Stimulated activated CD8-positive, alpha-beta memory T cell treated with anti-CD3 and anti-CD28 coated beads, Interleukin-15, amount 100 ng/mL, for 4 hours (primary cell): ENCODE measurements around the gene BLOC1S3.

Experiments
- DNase-seq, 2 donors: peaks; one replicate each; pipeline ENCODE4 v3.0.0-alpha.2; 2020; ENCODE audit warnings: low read depth in 2 of 2

The BLOC1S3 gene

DNA sequence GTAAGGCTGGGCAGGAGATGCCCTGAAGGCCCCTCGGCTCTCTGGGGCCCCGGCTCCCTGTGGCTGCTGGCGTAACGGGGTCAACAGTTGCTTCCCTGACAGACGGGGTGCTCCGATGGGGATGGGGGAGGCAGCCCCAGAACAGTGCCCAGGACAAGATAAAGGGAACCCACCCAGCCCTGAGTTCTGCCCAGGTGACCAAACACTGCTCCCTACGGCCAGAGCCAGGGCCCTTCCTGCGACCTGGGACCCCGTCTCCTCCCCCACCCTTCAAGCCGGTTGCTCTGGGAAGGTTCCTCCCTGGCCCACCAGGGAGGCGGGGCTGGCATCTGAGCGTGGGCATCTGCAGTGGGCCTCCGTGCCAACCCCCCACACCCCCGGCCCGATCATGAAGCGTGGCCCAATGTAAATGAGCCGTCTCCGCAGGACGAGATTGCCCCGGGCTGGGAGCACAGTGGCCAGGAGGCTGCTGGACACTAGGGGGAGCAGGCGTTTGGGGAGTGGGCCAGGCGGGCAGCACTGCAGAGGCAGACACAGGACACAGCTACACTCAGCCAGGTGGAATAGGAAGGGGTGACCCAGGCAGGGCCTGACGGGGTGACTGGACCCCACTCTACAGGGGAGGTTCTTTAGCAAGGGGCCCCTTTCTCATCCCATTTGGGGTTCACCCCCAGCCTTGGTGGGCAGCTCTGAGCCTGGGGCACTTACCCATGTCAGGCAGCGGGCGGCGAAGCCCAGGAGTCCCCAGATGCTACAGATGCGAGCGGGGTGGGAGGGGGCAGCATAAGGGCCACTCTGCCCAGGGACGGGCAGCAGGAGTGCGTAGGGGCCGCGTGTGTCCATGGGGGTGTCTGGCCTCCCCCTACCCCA lies 16.6 kb upstream of the BLOC1S3 start:
- no peak for DNase-seq

DNA sequence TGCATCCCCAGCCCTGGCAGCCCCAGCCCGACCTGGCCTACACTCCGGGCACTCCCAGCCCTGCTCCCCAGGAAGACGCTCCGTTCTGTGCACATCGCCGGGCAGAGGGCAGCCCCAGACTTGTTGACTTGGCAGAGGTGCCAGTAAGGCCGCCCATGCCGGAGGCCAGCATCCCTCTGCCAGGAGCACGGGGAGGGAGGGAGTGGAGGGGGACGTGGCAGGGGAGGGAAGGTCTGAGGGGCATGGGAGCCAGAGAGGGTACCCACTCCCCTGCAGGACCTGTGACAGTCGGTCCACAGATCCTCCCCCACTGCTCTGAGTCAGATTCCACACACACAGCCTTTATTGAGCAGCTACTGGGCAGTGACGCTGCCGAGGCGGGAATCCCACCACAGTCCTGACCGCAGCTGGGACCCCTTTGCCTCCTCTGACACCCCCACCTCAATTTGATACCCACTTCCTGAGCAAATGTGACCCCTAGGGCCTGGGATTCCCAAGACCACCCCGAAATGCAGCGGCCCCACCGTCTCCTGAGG lies 15.9 kb upstream of the BLOC1S3 start:
- DNase-seq: no peak

DNA sequence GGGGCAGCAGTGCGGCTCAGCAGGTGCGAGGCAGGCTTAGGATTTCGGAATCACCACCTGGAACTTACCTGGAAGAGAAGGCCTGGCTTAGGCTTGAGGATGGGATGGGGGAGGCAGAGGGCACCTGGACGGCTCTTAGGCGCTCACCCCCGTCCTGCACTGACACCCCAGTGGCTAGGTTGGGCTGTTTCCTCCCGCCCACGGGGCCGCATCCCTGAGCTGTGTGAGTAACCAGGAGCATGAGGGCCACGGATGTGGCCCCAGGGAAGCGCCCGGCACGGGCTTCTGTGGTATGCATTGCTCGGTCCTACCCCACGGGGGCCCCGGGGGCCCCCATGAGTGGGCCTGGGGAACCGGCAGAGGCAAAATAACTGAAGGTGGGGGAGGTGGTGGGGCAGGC lies 15.4 kb upstream of the BLOC1S3 start:
- DNase-seq: no peak

DNA sequence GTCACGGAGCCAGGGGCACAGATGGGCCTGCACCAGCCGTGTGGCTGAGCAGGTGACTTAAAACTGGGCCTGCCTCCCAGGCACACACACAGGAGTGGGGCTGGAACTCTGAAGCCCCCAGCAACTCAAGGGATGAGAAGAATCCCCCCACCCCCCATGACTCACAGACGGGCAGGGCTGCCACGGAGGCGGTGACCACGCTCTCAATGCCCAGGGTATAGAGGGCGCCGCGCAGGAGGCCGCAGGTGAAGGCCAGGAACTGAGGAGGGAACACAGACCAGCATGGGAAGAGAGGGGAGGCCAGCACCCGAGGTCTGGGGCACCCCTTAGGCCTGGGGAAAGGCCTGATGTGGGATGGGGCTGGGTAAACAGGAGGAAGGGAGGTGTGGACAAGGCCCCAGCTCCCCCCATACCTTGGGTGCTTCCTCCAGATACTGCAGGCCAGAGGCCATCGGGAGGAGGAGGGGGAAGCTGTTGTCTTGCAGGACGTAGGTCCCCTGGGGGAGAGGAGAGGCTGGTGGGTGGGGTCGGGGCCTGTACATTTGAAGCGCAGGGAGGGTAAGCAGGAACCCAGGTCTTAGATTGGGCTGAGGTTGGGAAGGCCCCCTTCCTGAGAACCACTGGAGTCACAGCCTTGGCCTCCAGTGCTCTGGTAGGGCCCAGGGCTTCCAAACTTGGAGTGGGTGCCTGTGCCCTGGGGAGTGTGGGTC lies 14.7 kb upstream of the BLOC1S3 start:
- DNase-seq: no peak

DNA sequence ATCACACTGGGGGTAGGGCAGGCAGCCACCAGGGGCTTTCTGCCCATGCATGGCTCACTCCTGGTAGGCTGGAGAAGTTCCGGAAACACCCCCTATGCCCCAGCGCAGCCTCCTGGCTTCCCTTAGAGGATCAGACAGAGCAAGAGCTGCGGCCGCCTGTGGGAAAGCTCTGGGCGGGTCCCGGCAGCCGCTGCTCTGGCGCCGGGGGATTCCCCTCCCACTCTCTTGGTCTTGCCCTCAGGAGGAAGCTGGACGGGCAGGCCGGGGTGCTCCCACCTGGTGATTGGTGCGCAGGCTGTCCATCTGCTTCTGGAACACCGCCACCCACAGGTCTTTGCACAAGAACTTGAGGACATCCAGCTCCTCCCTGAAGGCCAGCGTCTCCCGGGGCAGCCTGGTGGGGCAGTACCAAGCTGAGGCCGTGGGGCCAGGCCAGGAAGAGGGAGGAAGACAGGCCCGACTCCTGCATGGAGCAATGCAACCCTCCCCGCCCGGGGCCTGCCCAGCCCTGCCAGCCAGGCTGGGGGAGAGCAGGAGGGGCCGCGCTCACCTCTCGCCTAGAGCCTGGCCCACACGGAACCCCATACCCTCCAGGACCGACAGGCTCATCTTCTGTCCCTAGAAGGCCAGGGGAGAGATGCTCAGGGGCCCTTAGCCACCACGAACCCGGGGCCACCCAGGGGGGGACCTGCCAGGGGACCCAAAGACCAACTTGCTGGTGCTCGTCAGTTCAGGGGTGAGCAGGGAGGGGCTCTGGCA lies 13.8 kb upstream of the BLOC1S3 start:
- DNase-seq: peak in 1 of 2 donors; percentile 17

DNA sequence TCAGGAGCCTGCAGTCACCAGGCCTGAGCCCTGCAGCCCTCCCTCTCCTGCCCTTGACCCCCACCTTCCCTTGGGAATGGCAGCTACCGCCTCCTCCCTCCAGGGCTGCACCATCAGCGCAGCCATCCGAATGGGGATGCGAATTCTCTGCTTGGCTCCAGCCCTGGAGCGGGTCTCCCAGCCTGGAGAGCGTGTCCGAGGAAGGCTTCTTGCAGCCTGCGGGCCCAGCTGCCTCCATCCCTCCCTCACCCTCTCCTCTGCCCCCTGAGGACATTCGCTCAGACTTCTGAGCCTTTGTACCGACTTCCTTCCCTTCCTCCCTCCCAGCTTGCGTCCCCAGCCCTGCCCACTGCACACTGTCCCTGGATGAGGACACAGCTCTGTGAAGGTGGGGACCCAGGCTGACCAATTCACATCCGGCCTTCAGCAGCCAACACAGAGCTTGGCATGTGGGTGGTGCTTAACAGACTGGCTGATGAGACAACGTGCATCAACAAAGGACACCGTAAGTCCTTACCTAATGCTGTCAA lies 11.8 kb upstream of the BLOC1S3 start:
- no peak for DNase-seq

DNA sequence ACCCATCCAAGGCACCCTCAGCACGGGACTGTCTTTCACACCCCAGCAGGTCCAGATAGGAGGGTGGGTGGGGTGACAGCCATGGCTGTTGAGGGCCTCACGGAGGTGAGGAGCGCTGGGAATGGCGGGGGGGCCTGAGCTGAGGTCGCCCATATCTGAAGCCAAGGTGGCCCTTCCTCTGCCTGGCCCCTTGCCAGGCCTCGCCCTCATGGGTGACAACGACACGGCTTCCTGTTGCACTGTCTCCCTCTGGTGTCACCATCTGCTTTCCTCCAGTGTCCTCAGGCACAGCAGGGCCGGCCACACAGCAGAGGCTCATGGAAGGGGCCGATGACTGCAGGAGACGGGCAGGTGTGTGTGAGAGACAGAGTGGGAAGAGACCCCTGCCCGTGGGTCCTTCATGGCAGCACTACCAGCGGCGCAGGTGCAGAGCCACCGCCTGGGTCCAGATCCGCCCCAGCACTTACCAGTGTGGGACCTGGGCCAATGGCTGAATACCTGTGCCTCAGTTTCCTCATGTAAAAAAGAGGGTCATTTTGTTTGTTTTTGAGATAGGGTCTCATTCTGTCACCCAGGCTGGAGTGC lies 9.7 kb upstream of the BLOC1S3 start:
- DNase-seq: no peak

DNA sequence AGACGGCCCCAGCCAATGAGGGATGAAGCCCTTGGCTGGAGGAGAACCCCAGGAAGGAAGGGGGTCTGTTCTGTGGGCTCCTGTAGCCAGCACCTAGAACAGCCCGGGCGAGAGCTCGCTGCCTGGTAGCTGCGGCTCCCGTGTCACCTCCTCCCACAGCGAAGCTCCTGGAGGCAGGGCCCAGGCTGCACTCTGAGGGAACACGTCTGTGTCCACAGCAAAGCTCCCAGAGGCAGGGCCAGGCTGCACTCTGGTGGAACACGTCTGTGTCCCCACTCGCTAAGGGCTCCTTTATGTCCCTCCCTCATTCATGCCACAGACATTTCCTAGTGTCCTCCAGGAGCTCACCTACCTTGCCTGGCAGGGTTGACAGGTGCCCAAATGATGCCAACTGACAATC lies 9.0 kb upstream of the BLOC1S3 start:
- no peak for DNase-seq

DNA sequence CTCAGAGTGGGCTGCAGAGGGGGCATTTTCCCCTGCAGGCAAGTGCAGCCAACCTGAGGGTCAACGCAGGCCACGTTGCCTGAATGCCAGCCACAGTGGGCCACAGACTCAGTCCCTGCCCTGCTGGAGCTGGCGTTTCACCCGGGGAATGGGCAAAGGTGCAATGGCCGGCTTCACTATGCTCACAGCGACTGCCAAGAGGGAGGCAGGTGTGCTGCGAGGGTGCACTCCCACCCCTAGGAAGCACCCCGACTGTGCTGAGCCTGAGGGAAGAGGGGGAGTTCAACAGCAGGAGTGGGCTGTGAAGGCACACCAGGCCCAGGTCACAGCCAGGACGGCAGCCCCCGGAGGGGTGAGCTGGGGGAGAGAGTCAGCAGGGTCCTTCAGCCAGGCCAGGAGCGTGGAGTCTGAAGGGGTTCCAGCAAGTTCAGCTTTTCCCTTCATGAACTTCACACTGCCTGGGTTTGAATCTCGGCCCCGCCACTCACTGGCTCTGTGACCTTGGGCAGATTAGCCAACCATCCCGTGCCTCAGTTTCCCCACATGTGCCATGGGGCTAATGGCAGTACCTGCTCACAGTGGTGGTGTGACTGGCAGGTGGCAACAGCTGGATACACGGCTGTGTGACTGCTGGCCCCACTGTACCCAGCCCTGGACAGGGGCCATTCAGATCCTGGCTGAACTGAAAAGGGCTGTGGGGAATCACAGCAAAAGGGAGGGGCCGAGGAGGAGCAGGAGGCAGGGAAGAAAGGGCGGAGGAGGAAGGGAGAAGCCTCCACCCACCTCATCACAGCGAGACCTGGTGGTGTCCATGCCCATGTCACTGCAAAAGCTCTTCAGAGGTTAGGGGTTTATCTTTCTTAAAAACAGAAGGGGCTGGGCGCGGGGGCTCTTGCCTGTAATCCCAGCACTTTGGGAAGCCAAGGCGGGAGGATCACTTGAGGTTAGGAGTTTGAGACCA lies 8.2 kb upstream of the BLOC1S3 start:
- no peak for DNase-seq

DNA sequence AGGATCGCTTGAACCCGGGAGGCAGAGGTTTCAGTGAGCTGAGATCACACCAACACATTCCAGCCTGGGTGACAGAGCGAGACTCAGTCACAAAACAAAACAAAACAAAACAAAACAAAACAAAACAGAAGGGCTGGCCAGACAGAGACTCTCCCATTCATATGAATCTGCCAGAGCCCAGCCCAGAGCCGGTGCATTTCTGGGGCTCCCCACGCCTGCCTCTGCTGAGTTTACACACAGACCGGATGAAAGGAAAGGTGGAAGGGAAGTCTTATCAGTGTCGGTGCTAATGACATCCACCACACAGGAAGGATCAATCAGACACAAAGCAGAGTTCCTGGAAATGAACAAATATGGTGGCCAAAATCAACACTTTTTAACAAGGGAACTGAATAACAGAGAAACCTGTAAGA lies 7.4 kb upstream of the BLOC1S3 start:
- DNase-seq: no peak

DNA sequence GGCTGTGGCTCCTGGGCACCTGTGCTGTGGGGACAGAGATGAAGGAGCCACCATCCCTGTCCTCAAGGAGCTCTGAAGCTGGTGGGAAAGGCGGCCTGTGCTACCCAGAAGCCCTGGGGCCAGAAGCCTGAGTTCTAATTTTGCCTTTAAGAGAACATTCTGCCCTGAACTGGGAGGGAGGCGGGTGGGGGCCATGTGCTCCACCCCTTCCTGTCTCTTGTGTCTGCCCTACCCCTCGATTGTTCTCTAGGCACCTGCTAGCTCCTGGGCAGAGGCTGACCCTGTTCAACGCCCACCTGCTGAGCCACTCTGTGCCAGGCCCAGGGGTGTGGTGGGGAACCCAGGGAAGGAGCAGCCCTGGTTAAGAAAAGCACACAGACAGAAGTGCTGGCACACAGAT lies 6.4 kb upstream of the BLOC1S3 start:
- no peak for DNase-seq

DNA sequence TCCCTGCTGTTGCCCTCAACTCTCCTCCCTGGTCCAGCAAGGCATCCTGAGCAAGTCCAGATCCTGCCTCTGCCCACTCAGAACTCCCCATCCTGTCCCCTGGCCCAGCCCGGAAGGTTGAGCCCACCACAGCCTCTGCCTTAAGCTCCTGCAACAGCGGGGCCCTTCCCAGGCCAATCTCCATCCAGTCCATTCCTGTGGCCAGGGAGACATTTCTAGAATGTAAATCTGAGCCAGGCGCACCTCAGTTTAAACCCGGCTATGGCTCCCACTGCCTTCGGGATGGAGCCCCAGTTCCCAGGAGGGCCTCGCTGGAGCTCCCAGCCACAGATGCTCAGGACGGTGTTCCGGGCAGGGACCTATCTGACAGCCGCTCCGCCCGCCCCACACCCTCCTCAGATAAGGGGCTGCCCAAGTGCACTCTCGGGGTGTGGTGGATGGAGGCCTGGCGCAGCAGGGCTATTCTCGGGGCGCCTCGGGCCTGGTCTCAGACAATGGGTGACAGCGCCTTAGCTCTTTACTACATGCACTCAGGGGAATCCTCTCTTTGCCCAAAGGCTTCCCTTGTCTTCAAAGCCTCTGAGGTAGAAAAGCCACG lies 5.9 kb upstream of the BLOC1S3 start:
- DNase-seq: no peak

DNA sequence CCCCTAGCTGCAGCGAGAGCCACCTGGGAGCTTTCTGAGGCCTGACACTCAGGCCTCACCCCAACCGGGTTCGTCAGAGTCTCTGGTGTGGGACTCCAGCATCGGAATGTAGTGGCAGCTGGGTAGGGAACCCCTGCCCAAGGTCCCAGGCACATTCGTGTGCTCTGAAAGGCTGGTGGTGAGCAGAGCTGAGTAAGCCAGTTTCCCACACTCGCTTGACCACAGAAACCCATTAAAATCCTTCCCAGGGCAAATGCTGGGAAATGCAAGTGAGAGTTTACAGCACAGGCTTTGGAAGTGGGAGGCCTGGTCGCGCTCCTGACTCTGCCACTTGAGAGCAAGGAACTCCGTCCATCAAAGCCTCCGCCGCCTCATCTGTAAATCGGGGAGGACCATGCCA lies 4.8 kb upstream of the BLOC1S3 start:
- no peak for DNase-seq

DNA sequence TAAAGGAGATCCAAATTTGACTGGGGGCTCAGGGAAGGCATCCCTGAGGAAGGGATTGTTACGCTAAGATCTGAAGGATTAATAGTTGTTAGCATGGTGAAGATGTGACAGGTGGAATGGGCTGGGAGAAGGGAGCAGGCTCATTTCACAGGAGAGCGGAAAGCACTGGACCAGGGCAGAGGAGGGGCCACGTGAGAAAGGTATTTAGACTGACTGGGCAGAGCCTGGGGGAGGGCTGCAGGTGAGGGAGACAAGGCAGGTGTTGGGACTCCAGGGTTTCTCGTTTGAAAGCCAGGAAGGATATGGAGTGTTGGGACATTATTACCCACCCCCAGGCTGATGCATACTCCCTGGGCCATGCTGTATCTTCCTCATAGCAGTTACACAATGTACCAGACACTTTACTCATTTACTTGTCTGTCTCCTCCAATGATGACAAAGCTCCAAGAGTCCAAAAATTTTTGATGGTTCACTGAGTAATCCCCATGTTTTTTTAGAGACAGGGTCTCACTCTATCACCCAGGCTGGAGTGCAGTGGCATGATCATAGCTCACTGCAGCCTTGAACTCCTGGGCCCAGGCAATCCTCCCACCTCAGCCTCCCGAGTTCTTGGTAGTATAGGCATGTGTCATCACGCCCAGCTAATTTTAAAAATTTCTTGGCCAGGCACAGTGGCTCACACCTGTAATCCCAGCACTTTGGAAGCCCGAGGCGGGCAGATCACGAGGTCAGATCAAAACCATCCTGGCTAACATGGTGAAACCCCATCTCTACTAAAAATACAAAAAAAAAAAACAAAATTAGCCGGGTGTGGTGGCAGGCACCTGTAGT lies 2.9 kb upstream of the BLOC1S3 start:
- no peak for DNase-seq

DNA sequence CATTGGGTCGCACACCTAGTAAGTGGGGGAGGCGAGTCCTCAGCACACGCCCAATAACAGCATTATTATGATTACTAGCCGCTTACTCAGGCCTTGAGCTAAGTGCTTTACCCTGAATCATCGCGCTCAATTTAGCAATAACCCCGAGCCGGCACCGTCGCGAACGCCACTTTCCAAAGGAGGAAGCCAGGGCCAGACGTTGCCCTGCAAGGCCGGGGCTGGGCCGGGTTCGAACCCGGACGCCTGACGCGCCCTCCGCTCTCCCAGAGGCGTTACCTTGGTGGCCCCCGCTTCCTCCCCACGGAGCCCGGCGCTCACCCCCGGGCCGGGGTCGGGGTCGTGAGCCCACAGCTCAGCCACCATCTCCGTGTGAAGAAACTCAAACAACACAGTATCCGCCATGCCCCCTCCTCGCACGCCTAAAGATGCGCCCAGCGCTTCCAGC lies 745 bp upstream of the BLOC1S3 start, which contains the start of gene TRAPPC6A:
Gene TRAPPC6A, minus strand, starts transcription at position 421 of the 445 bp plus-strand sequence. Its CDS starts 19 bp downstream, at position 402.
- no peak for DNase-seq

DNA sequence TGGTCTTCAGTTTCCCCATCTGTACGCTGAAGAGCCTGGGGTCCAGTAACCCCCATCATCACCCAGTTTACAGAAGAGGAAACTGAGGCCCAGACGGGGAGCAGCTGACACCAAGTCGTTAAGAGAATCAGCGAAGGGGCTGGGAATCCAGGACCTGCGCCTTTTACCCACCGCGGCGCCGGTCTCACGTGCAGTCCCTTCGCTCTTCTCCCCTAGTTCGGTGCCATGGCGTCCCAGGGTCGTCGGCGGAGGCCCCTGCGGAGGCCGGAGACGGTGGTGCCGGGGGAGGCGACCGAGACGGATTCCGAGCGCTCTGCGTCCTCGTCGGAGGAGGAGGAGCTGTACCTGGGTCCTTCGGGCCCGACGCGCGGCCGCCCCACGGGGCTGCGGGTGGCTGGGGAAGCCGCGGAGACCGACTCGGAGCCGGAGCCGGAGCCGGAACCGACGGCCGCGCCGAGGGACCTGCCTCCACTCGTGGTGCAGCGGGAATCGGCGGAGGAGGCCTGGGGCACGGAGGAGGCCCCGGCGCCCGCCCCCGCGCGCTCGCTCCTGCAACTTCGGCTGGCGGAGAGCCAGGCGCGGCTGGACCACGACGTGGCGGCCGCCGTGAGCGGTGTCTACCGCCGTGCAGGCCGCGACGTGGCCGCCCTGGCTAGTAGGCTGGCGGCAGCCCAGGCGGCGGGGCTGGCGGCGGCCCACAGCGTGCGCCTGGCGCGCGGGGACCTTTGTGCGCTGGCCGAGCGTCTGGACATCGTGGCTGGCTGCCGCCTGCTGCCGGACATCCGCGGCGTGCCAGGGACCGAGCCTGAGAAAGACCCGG lies 698 bp downstream of the BLOC1S3 start:
- DNase-seq: peak in 1 of 2 donors; percentile 13

DNA sequence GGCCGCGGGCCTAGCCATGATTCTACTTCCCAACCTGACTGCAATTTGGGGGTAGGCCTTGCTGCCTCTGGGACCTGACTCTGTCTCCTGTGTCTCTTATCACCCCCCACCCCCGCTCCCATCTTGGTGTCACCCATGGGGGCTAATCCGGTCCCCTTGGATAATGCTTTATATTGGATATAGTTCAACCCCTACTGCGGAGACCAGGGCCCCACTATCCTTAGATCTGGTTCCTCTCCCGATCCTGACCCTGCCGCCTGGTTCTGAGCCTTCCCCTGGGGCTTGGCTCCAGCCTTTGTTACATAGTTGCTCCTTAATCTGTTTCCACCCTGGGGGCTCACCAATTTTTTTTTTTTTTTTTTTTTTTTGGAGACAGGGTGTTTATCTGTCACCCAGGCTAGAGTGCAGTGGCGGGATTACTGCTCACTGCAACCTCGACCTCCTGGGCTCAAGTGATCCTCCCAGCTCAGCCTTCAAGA lies 1.3 kb downstream of the BLOC1S3 start:
- no peak for DNase-seq

DNA sequence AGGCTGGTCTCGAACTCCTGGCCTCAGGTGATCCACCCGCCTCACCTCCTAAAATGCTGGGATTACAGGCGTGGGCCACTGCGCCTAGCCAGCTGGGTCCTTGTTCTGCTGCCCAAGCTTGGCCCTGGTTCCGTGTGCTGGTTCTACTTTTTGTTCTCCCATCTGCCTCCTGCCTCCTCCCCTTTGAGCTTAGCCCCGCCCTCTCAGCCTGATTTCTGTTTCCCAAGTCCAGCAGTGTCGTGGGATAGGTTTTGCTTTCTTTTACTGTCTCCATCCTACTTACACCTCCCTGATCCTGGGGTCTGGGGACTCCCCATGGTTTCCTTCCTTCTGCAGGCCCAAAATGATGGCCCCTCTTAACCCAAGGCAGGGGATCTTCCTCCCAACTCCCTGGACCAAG lies 2.4 kb downstream of the BLOC1S3 start:
- no peak for DNase-seq
